ENCODE data around the gene IL10RA.
"Not testable (repeated sequence)": the region's sequence is repeated elsewhere in the genome, so short reads cannot be mapped to it uniquely, and the experiment has no call there.

IL10RA gene

GRCh38 chr11:118007040-118007439, 20.8 kb downstream of the IL10RA start:
- no peak for DNase-seq (ENCODE audit: low spot score)

GRCh38 chr11:118007563-118008270, 21.5 kb downstream of the IL10RA start:
- DNase-seq (ENCODE audit: low spot score) = not testable (repeated sequence)

- DNase-seq (ENCODE audit: low spot score) = no peak
Observed at GRCh38 chr11:118008271-118008911, 22.2 kb downstream of the IL10RA start.

GRCh38 chr11:118009864-118010737, 23.9 kb downstream of the IL10RA start:
- DNase-seq (ENCODE audit: low spot score) = no peak

- DNase-seq (ENCODE audit: low spot score) = no peak
Observed at GRCh38 chr11:118010738-118011461, 24.7 kb downstream of the IL10RA start.

- DNase-seq (ENCODE audit: low spot score) = no peak
Observed at GRCh38 chr11:118012083-118012669, 26.0 kb downstream of the IL10RA start.

DNA sequence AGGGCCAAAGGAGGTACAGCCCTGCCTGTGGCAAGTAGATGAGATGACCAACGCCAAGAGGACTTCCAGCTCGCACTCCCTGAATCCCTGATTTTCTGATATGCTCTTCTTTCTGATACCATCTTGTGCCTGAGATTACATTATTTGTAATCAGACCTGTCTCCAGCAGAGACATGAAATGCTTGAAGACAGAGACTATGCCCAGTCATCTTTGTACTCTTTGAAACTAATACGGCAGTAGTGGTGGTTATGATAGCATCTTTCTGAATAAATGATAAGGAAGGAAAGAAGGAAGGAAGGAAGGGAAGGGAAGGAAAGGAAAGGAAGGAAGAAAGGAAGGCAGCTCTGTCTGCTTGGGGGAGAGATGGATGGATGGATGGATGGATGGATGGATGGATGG, 27.8 kb downstream of the IL10RA start:
- no peak for DNase-seq (ENCODE audit: low spot score)

DNA sequence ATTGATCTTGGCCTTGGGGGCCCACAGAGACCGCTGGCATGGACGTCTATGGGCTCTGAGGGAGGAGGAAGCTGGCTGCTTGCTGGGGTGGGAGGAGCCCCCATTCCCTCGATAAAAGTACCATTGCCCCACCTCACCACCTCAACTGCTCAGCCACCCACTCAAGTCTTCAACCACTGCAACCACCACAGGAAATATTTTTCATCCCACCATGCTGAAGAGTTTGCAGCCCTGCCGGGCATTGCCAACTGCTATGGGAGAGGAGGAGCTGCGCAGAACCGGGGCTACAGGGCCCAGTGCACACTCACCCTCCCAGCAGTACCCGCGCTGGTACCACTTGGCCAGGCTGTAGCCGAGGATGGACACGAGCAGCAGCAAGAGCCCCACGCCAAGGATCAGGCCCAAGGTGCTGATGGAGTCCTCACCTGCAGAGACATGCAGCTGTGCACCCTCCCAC, 29.2 kb downstream of the IL10RA start:
- no peak for DNase-seq (ENCODE audit: low spot score)

DNA sequence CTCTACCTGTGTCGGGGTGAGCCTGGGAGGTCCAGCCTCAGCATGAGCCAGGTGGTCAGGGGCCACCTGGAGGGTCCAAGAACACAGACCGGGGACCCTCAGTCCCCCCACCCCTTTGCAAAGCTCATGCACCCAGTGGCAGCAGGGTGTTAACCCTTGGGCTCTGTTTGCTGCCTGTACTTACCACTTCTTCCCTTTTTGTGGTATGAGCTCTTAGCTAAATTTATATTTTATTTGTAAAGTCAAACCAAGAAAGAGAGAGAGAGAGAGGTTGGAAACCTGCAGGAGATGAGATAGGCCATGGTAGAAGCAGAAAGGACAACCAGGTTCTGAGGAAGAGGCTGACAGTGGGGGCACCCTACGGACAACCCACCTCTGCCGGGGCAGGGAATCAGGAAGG, 29.9 kb downstream of the IL10RA start:
- no peak for DNase-seq (ENCODE audit: low spot score)

GRCh38 chr11:118017111-118017510, 30.9 kb downstream of the IL10RA start:
- DNase-seq (ENCODE audit: low spot score) = no peak

DNA sequence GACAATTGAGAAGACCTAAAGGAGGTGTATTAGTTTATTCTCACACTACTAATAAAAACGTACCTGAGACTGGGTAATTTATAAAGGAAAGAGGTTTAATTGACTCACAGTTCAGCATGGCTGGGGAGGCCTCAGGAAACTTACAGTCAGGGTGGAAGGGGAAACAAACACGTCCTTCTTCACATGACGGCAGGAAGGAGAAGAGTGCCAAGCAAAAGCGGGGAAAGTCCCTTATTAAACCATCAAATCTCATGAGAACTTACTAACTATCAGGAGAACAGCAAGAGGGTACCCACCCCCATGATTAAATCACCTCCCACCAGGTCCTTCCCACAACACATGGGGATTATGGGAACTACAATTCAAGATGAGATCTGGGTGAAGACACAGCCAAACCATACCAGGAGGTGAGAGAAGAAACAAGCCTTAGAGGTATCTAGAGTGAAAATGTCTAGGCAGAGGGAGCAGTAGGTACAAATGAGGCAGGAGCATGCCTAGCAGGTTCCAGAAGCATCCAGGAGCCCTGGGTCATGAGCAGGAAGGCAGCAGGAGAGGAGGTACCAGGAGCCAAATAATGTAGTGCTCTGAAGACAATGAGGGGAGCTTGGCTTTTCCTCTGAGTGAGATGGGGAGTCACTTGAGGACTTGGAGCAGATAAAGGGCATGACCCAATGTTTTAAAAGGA, 31.6 kb downstream of the IL10RA start:
- DNase-seq (ENCODE audit: low spot score) = no peak

GRCh38 chr11:118018401-118018800, 32.2 kb downstream of the IL10RA start:
- no peak for DNase-seq (ENCODE audit: low spot score)

GRCh38 chr11:118021146-118021545, 35.0 kb downstream of the IL10RA start:
- no peak for DNase-seq (ENCODE audit: low spot score)

GRCh38 chr11:118027694-118028093, 41.5 kb downstream of the IL10RA start:
- no peak for DNase-seq (ENCODE audit: low spot score)

- DNase-seq (ENCODE audit: low spot score) = no peak
Observed at GRCh38 chr11:118028626-118029025, 42.4 kb downstream of the IL10RA start.

DNA sequence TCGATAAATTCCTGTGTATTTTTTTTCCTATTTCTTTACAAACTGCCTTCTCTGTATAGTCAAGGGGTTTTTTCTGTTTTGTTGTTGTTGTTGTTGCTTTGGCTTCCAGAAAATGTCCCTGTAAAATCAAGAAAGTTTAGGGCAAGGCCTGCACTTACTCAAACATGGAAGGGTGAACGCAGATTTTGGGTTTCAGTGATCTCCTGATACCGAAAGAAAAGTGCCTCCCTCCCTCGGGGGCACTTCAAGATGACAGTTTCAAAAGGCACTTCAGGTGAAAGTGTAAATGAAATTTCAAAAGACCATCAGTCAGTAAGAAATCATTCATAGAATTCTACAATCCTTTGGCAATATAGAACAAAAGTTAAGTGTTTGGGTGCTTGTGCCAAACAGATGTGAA, 47.2 kb downstream of the IL10RA start:
- no peak for DNase-seq (ENCODE audit: low spot score)

DNA sequence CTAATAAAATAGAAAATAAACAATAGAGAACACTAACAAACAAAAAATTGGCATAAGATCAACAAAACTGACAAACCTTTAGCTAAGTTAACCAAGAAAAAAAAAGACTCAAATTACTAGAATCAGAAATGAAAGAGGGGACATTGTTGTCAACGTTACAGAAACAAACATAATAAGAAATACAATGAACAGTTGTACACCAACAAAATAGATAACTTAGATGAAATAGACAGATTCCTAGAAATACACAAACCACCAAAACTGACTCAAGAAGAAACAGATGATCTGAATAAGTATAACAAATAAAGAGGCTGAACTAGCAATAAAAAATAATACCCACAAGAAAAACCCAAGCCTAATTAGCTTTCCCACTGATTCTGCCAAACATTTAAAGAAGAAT, 55.9 kb downstream of the IL10RA start:
- no peak for DNase-seq (ENCODE audit: low spot score)

- no peak for DNase-seq (ENCODE audit: low spot score)
Observed at GRCh38 chr11:118042796-118043195, 56.6 kb downstream of the IL10RA start.

DNA sequence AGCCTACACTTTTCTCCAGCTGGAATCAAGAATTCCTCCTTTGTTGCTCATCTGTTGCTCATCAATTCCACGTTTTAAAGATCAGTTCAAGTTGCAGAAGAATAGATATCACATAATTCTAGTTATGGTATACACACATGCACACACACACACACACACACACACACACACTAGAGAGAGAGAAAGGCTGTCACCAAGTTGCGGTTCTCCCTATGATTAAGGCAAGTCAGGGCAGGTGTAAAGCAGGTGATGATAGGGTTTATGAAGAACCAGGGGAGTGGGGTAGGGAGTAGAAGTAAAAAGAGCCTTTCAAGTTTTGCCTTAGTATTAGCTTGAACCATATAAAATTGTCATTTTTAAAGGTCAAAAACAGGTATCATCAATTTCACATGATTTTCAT, 59.0 kb downstream of the IL10RA start:
- no peak for DNase-seq (ENCODE audit: low spot score)

DNA sequence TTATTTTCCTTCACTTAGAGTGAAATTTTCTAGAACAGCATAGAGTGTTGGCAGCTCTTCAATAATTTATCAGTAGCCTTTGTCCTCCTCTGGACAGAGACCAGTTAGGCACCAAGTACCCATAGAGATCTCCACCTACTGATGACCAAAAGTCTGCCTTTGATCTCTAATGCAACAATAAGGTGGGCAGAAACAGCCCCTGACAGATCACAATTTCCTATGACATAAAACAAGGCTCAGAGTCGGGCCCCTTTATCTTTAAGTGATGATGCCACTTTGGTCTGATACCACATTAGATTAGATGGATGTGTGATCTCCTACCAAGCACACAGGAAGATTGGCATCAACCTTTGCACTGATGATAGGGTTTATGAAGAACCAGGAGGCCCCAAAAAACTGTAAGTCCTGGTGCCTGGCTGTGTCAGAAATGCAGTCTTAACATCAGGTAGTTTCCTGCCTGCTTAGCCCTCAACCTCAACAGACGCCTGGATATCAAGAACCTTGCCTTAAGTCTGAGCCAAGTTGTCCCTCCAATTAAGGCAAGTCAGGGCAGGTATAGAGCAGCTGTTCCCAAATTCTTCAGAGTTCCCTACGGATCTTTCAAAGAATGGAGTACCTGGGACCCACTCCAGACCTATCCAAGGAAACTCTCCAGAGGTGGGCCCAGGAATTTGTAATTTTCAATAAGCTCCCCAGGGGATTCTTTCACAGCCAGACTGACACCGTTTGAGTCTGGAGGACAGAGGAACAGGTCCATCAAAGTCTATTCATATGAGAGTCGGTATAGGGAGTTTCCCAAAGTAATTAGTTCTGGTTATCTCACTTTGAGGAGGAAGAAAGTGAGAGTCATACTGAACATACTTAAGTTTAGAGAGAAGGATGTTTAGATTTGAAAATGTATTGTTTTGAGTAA, 60.1 kb downstream of the IL10RA start:
- DNase-seq (ENCODE audit: low spot score) = no peak

Data from hematopoietic multipotent progenitor cell treated with erythropoietin and hydrocortisone succinate and interleukin-3 and kit ligand, for 17 days (in vitro differentiated cells).